ENCODE measurements around the gene FAM20B. TPM values are rescaled to one million over a fixed set of nuclear protein-coding genes. Genes with fewer than 3 reads are reported as not detected.

Gene FAM20B
- total and polyA plus RNA-seq, 2 of the 13 experiments (the other 11 are each of a cell fraction or from before 2014, with no cell fraction given): 13.8 to 26.9 TPM

DNA sequence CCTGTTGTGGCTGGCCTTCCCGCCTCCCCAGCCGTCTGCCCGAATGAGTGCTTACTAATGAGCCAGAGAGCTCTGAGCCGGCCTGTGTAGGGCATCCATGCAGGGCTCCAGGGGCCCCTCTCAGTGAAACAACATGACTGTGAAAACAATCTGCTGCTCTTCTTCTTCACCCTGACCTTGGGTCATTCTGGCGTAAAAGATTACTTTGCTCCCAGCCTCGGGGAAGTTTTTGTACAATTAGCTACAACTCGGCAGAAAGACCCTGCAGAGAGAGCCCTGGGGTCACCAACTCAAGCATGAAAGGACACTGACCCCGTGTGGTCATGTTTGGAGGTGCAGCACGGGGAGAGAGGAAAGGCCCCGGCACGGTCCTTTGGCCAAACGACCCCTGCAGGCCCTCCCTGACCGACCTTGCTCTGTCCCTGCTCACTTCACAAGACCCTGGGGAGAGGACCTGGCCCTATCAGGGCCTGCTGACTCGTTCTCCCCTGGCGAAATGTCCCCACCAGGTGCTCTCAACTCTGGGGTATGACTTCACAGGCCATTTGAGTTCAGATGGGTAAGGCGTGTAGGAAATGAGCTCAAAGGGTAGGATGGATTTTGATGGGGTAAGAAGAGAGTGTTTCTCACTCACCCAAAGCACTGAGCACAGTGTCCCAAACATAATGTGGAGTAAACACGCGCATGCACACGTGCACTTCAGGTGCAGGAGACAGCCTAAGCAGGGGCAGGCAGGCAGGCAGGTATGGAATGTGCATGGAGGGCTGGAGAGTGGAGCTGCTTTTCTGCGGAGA is 22.9 kb upstream of the FAM20B start (continued):
- TF ChIP-seq KDM2A (CRISPR knock-in tag; IDR thresholded peaks at IDR 0.05; ENCODE audit: borderline replicate concordance, low read depth) (peak; percentile 31; the same call in 1 of the 2 replicates), ZNF605 (CRISPR knock-in tag; IDR thresholded peaks at IDR 0.05) (0 out of 2 replicates have a peak, but pooled peaks have one; percentile 37), PAWR (CRISPR knock-in tag; IDR thresholded peaks at IDR 0.05; ENCODE audit: borderline replicate concordance) (no peak), JDP2 (CRISPR knock-in tag; IDR thresholded peaks at IDR 0.05; ENCODE audit: borderline replicate concordance) (no peak), ARNTL (CRISPR knock-in tag; IDR thresholded peaks at IDR 0.05) (peak; percentile 31; the same call in 1 of the 2 replicates), ZNF333 (CRISPR knock-in tag; IDR thresholded peaks at IDR 0.05; ENCODE audit: borderline replicate concordance) (no peak), ZNF652 (CRISPR knock-in tag; IDR thresholded peaks at IDR 0.05; ENCODE audit: borderline replicate concordance, low read depth) (no peak), ZNF850 (CRISPR knock-in tag; conservative IDR thresholded peaks at IDR 0.05) (no peak), KLF16 (CRISPR knock-in tag; IDR thresholded peaks at IDR 0.05) (0 out of 4 replicates have a peak, but pooled peaks of 1 of the 2 experiments have one; percentile 42), ZNF350 (CRISPR knock-in tag; IDR thresholded peaks at IDR 0.05; ENCODE audit: borderline replicate concordance, low read depth) (peak; percentile 53; the same call in 1 of the 2 replicates)
- TF ChIP-seq, protein P1, sequence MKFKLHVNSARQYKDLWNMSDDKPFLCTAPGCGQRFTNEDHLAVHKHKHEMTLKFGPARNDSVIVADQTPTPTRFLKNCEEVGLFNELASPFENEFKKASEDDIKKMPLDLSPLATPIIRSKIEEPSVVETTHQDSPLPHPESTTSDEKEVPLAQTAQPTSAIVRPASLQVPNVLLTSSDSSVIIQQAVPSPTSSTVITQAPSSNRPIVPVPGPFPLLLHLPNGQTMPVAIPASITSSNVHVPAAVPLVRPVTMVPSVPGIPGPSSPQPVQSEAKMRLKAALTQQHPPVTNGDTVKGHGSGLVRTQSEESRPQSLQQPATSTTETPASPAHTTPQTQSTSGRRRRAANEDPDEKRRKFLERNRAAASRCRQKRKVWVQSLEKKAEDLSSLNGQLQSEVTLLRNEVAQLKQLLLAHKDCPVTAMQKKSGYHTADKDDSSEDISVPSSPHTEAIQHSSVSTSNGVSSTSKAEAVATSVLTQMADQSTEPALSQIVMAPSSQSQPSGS (CRISPR knock-in tag; IDR thresholded peaks at IDR 0.05): no peak
- TF ChIP-seq, protein P2, sequence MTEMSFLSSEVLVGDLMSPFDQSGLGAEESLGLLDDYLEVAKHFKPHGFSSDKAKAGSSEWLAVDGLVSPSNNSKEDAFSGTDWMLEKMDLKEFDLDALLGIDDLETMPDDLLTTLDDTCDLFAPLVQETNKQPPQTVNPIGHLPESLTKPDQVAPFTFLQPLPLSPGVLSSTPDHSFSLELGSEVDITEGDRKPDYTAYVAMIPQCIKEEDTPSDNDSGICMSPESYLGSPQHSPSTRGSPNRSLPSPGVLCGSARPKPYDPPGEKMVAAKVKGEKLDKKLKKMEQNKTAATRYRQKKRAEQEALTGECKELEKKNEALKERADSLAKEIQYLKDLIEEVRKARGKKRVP (CRISPR knock-in tag; IDR thresholded peaks at IDR 0.05): no peak
- TF ChIP-seq, protein P3, sequence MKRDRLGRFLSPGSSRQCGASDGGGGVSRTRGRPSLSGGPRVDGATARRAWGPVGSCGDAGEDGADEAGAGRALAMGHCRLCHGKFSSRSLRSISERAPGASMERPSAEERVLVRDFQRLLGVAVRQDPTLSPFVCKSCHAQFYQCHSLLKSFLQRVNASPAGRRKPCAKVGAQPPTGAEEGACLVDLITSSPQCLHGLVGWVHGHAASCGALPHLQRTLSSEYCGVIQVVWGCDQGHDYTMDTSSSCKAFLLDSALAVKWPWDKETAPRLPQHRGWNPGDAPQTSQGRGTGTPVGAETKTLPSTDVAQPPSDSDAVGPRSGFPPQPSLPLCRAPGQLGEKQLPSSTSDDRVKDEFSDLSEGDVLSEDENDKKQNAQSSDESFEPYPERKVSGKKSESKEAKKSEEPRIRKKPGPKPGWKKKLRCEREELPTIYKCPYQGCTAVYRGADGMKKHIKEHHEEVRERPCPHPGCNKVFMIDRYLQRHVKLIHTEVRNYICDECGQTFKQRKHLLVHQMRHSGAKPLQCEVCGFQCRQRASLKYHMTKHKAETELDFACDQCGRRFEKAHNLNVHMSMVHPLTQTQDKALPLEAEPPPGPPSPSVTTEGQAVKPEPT (CRISPR knock-in tag; IDR thresholded peaks at IDR 0.05; ENCODE audit: low read depth): no peak
- TF ChIP-seq, protein P4, sequence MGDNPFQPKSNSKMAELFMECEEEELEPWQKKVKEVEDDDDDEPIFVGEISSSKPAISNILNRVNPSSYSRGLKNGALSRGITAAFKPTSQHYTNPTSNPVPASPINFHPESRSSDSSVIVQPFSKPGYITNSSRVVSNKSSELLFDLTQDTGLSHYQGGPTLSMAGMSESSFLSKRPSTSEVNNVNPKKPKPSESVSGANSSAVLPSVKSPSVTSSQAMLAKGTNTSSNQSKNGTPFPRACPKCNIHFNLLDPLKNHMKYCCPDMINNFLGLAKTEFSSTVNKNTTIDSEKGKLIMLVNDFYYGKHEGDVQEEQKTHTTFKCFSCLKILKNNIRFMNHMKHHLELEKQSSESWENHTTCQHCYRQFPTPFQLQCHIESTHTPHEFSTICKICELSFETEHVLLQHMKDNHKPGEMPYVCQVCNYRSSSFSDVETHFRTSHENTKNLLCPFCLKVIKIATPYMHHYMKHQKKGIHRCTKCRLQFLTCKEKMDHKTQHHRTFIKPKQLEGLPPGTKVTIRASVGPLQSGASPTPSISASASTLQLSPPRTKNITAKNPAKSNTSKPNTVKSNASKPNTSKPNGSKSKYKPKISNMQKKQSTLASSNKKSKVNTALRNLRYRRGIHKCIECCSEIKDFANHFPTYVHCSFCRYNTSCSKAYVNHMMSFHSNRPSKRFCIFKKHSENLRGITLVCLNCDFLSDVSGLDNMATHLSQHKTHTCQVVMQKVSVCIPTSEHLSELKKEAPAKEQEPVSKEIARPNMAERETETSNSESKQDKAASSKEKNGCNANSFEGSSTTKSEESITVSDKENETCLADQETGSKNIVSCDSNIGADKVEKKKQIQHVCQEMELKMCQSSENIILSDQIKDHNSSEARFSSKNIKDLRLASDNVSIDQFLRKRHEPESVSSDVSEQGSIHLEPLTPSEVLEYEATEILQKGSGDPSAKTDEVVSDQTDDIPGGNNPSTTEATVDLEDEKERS (CRISPR knock-in tag; IDR thresholded peaks at IDR 0.05): 0 out of 2 replicates have a peak, but pooled peaks have one; percentile 45
- TF ChIP-seq, protein P5, sequence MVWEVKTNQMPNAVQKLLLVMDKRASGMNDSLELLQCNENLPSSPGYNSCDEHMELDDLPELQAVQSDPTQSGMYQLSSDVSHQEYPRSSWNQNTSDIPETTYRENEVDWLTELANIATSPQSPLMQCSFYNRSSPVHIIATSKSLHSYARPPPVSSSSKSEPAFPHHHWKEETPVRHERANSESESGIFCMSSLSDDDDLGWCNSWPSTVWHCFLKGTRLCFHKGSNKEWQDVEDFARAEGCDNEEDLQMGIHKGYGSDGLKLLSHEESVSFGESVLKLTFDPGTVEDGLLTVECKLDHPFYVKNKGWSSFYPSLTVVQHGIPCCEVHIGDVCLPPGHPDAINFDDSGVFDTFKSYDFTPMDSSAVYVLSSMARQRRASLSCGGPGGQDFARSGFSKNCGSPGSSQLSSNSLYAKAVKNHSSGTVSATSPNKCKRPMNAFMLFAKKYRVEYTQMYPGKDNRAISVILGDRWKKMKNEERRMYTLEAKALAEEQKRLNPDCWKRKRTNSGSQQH (CRISPR knock-in tag; IDR thresholded peaks at IDR 0.05; ENCODE audit: low read depth): no peak
